Cardiac fibroblast (primary cell): ENCODE results near the gene ITK.

ENCODE experiments used
- DNase-seq, 2 donors: peaks; one replicate each; pipeline versions ENCODE4 v3.0.0 to v3.0.0-alpha.2; 2010; ENCODE audit warnings: low read depth in 2 of 2
- H3K4me3 ChIP-seq, 2 donors: replicated peaks in 1 of 2; 1 replicate in 1 of 2; 2 replicates in 1 of 2; pipeline ENCODE4 v1.5.1; 2011; ENCODE audit warnings: low read depth in 2 of 2, low read length in 2 of 2, mild to moderate bottlenecking in 2 of 2, moderate library complexity in 1 of 2
- TF ChIP-seq, protein P1 (sequence below): IDR thresholded peaks from one replicate; pipeline ENCODE4 v1.5.1; 2011; ENCODE audit warnings: low read depth, mild to moderate bottlenecking, low read length, inconsistent platforms

Gene ITK

DNA sequence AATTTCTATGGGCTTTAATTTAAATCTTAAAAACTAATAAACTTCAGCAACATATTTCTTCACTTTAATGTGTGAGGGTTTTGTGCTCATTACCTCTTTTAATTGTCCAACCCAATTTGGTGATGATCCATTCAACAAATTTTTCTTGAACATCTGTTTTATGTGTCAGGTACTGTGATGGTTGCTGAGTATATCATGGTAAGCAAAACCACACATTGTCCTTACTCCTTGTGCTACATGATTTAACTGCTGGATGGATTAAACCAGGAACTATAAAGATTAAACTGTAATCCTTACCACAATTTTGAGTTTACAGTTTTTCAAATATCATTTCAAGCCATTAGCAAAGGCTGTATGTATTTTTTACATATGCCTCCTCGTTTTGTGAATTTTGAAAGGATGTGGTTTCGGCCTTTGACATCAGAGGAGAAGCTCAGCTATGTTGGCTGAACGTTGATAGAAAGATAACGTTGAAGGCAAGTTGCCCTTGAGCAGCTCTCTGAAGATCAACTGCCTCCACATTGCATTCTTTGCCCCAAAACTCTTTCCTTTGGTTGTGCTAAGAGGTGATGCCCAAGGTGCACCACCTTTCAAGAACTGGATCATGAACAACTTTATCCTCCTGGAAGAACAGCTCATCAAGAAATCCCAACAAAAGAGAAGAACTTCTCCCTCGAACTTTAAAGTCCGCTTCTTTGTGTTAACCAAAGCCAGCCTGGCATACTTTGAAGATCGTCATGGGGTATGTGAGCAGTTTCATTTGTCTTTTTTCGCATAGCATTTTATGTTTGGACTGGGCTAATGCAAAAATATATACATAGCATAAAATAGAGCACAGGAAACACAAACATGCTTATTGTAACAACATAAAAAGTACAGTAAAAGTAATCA is at the start of gene ITK:
Gene ITK (plus strand): TSS at position 467 of the 891 bp plus-strand sequence. CDS start 138 bp downstream, at position 605.
- DNase-seq: no peak
- no peak within 1 kb of the TSS for H3K4me3 ChIP-seq
- TF ChIP-seq, protein P1, sequence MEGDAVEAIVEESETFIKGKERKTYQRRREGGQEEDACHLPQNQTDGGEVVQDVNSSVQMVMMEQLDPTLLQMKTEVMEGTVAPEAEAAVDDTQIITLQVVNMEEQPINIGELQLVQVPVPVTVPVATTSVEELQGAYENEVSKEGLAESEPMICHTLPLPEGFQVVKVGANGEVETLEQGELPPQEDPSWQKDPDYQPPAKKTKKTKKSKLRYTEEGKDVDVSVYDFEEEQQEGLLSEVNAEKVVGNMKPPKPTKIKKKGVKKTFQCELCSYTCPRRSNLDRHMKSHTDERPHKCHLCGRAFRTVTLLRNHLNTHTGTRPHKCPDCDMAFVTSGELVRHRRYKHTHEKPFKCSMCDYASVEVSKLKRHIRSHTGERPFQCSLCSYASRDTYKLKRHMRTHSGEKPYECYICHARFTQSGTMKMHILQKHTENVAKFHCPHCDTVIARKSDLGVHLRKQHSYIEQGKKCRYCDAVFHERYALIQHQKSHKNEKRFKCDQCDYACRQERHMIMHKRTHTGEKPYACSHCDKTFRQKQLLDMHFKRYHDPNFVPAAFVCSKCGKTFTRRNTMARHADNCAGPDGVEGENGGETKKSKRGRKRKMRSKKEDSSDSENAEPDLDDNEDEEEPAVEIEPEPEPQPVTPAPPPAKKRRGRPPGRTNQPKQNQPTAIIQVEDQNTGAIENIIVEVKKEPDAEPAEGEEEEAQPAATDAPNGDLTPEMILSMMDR: no peak

DNA sequence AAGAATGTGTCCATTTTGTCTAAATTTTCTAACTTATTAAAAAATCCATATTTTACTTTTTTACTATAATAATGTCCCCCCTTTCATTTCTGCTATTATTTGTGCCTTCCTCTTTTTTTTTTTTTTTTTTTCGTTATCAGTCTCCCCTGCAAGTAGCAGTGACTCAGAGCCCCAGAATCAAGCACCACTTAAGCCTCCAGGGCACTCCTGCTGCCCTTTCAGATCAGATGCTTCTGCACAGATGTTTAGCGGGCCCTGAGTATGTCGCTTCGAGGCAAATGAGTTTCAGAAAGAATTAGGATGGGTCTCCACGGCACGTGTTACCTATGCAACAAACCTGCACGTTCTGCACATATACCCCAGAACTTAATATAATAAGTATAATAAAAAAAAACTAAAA is 49.7 kb upstream of the ITK start:
- no peak for DNase-seq
- TF ChIP-seq, protein P1: no peak
- no peak overlapping the region for H3K4me3 ChIP-seq

DNA sequence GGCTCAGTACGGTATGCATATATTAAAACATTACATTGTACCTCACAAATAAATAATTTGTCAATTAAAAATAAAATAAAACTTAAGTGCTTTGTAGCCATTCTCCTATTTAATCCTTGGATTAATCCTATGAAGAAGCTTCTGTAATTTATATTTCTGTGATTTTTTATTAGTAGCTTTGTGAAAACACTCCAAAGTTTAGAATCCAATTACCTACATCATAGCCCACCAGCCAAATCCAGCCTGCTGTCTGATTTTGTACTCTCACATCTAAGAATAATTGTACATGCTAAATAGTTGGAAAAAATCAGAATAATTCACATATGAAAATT is 48.4 kb upstream of the ITK start:
- TF ChIP-seq, protein P1: no peak
- no peak for DNase-seq
- H3K4me3 ChIP-seq: no peak overlapping the region

DNA sequence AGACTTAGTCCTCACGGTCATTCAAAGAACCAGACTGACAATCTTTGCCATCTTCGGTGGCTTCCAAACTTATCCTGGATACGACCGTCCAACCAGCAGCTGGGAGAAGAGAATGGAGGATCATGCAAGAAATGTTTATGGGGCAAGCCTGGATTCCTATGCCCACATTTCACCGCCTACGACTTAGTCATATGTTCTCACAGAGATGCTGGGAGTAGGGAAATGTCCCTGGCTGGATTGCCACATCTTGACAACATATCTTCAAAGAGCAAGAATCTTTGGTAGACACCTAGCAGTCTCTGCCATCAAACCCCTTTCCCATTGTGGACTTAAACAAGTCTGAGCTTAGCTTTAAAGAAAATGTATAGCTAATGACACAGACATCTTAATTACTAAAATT is 42.9 kb upstream of the ITK start:
- no peak overlapping the region for H3K4me3 ChIP-seq
- peak in 1 of 2 donors; percentile 26 for DNase-seq
- TF ChIP-seq, protein P1: no peak

DNA sequence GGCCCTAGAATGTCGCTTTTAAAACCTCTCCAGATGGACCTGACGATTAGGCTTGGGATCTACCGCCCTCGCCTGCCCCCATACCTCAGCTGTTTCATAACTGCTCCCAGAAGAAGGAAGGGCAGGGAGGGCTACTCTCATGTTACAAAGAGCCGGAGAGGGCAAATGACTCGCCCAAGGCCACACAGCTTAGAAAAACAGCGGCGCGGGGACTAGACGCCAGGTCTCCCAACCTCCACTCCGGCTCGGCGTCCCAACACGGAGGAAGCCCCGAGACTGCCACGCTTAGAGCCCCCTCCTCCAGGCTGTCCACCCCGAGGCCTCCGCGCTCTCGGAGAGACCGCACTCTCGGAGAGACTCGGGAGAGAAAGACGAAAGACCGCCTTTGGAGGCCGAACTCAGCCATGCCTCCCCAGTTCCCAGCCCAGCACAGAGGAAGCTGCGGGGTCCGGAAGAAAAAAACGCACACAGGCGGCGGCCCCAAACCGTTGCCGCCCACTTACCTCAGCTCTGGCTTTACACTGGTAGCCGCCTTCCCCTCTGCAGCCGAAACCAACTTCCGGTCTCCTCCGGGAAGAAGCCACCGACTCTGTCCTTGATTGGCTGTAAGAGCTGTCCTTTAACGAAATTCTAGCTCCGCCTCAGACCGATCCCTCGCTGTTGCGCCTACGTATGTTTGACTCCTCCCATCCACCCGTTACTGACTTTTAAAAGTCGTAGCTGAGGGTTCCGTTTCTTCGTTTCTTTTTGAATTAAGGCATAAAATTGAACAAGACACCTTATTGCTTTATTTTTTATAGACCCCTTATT is 38.1 kb upstream of the ITK start, which contains the start of gene MED7:
Gene MED7 (minus strand): TSS at position 549 of the 810 bp plus-strand sequence. CDS start 3,434 bp downstream, outside the sequence.
- H3K4me3 ChIP-seq: peak within 1 kb of the TSS; percentile 91 to 98
- TF ChIP-seq, protein P1: no peak
- DNase-seq: peak; percentile 100

DNA sequence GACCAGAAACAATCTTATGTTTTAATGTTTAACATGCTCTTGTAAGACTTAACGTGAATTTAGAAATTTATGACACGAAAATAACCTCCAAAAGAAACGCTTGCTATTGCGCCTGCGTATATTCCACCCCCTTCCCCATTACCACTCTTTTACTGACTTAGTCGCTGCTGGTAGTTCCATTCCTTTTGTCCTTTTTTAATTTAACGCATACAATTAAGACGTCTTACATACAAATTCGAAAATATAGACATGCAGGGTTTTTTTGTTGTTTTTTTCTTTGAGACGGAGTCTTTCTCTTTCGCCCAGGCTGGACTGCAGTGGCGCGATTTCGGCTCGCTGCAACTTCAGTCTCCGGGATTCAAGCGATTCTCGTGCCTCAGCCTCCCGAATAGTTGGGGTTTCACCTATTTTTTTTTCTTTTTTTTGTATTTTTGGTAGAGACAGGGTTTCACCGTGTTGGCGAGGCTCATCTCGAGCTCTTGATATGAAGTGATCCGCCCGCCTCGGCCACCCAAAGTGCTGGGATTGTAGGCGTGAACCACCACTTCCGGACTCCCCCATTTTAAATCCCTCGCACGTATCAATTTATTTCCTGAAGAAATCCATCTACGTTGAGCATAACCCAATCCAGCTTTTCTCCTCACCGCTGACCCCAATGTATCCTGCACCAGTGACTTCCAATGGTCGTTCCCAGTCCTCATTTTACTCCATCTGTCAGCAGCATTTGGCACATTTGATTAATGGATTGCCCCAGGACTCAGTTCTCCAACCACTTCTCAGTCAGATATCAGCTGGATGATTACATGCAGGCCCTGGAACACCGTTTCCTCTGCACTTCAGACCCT is 37.3 kb upstream of the ITK start:
- TF ChIP-seq, protein P1: no peak
- peak overlapping the region; percentile 91 to 98 for H3K4me3 ChIP-seq
- peak; percentile 37 to 46 for DNase-seq
